Esophagus (tissue), 2 donors: ENCODE data around the gene DCLK2. TPM values are rescaled to one million over a fixed set of nuclear protein-coding genes. Genes with fewer than 3 reads are reported as not detected.

ENCODE experiments used
- H3K27ac ChIP-seq, 2 donors: one replicate each; pipeline ENCODE4 v1.5.1; 2013; ENCODE audit warnings: low read depth in 2 of 2, mild to moderate bottlenecking in 2 of 2, inconsistent platforms in 1 of 2, low read length in 1 of 2, moderate library complexity in 1 of 2
- H3K27me3 ChIP-seq, 2 donors: one replicate each; pipeline ENCODE4 v1.6.1; 2013; ENCODE audit warnings: low read length in 2 of 2, control low read depth in 1 of 2, mild to moderate bottlenecking in 1 of 2; ENCODE audit not compliant: insufficient read depth in 2 of 2, control insufficient read depth in 1 of 2
- H3K36me3 ChIP-seq, 2 donors: one replicate each; pipeline ENCODE4 v1.6.1; 2013; ENCODE audit warnings: low read length in 1 of 2; ENCODE audit not compliant: control insufficient read depth in 2 of 2, insufficient read depth in 2 of 2
- H3K4me1 ChIP-seq, 2 donors: one replicate each; pipeline ENCODE4 v1.6.1; 2013; ENCODE audit warnings: low read length in 1 of 2; ENCODE audit not compliant: control insufficient read depth in 2 of 2, insufficient read depth in 2 of 2
- H3K4me3 ChIP-seq, 2 donors: one replicate each; pipeline ENCODE4 v1.5.1; 2013; ENCODE audit warnings: low read length in 2 of 2, mild to moderate bottlenecking in 2 of 2, low read depth in 1 of 2, moderate library complexity in 1 of 2
- H3K9me3 ChIP-seq, 2 donors: one replicate each; pipeline ENCODE4 v1.6.1; 2013; ENCODE audit warnings: mild to moderate bottlenecking in 2 of 2, low read depth in 1 of 2, low read length in 1 of 2, moderate library complexity in 1 of 2; ENCODE audit not compliant: control insufficient read depth in 2 of 2, insufficient read depth in 1 of 2
- WGBS, 2 donors: extraction: QIAGEN DNeasy Blood & Tissue Kit; methylation state at CpG; one replicate each; pipeline ENCODE4 v1.1.7; 2013; 5-methylcytosine and 5-hydroxymethylcytosine counted together
- polyA plus RNA-seq, 2 donors: library from polyadenylated mRNA; stranded (reverse); fragments of 200-250 nt; gene quantifications; one replicate each; pipeline ENCODE4 v1.2.3, GENCODE V29; 2013
- donor health status: healthy with polysubstance abuse.
- donor health status: Bipolar disorder and iron deficiency.

Gene DCLK2
- polyA plus RNA-seq, 2 donors = 0.74 to 0.75 TPM

DNA sequence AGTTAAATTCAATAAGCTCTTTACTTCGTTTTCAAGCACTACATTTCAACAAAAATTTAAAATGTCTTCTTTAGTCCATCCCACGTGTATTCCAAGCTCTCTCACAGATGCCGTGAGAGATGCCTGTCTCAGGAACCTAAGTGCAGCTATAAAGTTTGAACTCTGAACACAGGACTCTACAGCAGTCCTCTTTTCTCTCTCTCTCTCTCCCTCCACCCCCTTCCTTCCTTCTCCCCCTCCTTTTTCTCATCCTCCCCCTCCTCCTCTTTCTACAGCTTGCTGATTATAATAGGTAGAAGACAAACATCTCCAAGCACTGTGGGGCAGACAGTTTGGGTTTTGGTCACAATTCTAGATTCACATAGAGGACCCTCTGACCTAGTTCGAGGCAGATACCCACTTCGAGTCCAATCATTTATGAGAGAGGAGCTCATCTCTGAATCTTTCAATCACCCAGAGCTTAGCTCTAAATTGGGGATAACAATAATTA lies 31.5 kb upstream of the DCLK2 start:
- H3K4me3 ChIP-seq = no peak overlapping the region
- no peaks in the 10 kb centered on the region for H3K4me1 ChIP-seq
- no peaks in the 10 kb centered on the region for H3K9me3 ChIP-seq
- no peak overlapping the region for H3K27ac ChIP-seq
- 57 to 70% methylated on average over 5 of the region's 5 CpGs for WGBS, 2 donors
- H3K36me3 ChIP-seq = no peaks in the 10 kb centered on the region
- H3K27me3 ChIP-seq = peaks cover 0 to under 1% of the 10 kb centered on the region in 2 donors

GRCh38 chr4:150047546-150047945 lies 30.7 kb upstream of the DCLK2 start:
- H3K4me1 ChIP-seq = no peaks in the 10 kb centered on the region
- no peaks in the 10 kb centered on the region for H3K36me3 ChIP-seq
- H3K9me3 ChIP-seq = no peaks in the 10 kb centered on the region
- H3K4me3 ChIP-seq = no peak overlapping the region
- no peaks in the 10 kb centered on the region for H3K27me3 ChIP-seq
- H3K27ac ChIP-seq = no peak overlapping the region

GRCh38 chr4:150049682-150050081 lies 28.6 kb upstream of the DCLK2 start:
- WGBS, 2 donors = 86% methylated on average over 4 of the region's 4 CpGs

GRCh38 chr4:150050566-150050965 lies 27.7 kb upstream of the DCLK2 start:
- Histone ChIP-seq H3K9me3 (no peaks in the 10 kb centered on the region), H3K4me3 (no peak overlapping the region), H3K27ac (no peak overlapping the region), H3K36me3 (no peaks in the 10 kb centered on the region), H3K27me3 (no peaks in the 10 kb centered on the region), H3K4me1 (no peaks in the 10 kb centered on the region)
- WGBS, 2 donors = 97 to 98% methylated on average over 4 of the region's 4 CpGs

More at GRCh38 chr4:150049682-150050081, 28.6 kb upstream of the DCLK2 start:
- no peaks in the 10 kb centered on the region for H3K27me3 ChIP-seq
- H3K9me3 ChIP-seq = no peaks in the 10 kb centered on the region
- H3K27ac ChIP-seq = no peak overlapping the region
- H3K4me1 ChIP-seq = no peaks in the 10 kb centered on the region
- H3K36me3 ChIP-seq = no peaks in the 10 kb centered on the region
- H3K4me3 ChIP-seq = no peak overlapping the region

- H3K9me3 ChIP-seq = no peaks in the 10 kb centered on the region
- no peaks in the 10 kb centered on the region for H3K4me1 ChIP-seq
- H3K4me3 ChIP-seq = no peak overlapping the region
- no peak overlapping the region for H3K27ac ChIP-seq
- 82 to 86% methylated on average over 3 of the region's 3 CpGs for WGBS, 2 donors
- H3K27me3 ChIP-seq = no peaks in the 10 kb centered on the region
- no peaks in the 10 kb centered on the region for H3K36me3 ChIP-seq
These were observed 27.1 kb upstream of the DCLK2 start for GRCh38 chr4:150051111-150051510.

DNA sequence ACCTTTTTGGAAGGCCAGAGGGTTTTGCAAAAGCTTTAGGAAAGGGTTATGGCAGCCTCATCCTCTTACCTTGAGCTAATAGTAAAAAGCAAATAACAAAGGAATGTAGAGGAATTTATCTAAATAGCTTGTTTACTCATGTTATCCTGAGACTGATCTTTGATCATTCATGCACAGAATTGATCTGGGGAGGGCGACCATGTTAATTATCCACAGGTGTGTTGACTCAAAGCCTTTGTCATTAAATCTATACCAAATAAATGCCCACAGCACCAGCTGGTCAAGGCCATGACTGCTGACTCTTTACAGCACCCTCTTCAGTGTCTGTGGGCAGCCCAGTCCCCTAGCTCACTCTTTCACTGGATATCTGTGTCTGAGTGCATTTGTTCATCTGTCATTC lies 22.8 kb upstream of the DCLK2 start:
- no peak overlapping the region for H3K4me3 ChIP-seq
- 60 to 66% methylated on average over 1 of the region's 1 CpG for WGBS, 2 donors
- H3K27ac ChIP-seq = no peak overlapping the region
- no peaks in the 10 kb centered on the region for H3K4me1 ChIP-seq
- no peaks in the 10 kb centered on the region for H3K27me3 ChIP-seq
- no peaks in the 10 kb centered on the region for H3K9me3 ChIP-seq
- no peaks in the 10 kb centered on the region for H3K36me3 ChIP-seq

DNA sequence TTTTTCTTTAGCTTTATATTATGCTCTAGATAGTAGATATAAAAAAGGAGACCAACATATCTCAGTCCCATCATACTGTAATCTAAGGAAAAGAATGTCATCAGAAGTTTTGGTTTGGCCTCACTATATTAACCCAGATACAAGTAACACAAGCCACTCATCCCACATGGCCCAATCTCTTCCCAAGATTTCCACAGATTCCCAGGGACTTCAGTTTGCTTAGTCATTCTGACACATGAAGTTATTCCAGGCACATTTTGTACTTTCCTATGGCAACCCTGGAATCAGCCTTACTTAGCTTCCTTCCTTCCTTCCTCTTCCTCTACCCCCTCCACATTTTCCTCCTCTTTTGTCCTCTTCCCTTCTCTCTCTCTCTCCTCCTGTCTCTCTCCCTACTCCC lies 21.7 kb upstream of the DCLK2 start:
- Histone ChIP-seq H3K4me3 (no peak overlapping the region), H3K36me3 (no peaks in the 10 kb centered on the region), H3K9me3 (no peaks in the 10 kb centered on the region), H3K27ac (no peak overlapping the region), H3K27me3 (no peaks in the 10 kb centered on the region), H3K4me1 (no peaks in the 10 kb centered on the region)

- H3K4me1 ChIP-seq = no peaks in the 10 kb centered on the region
- H3K27me3 ChIP-seq = peaks cover 0 to 2% of the 10 kb centered on the region in 2 donors
- H3K9me3 ChIP-seq = no peaks in the 10 kb centered on the region
- WGBS, 2 donors = 71 to 90% methylated on average over 1 of the region's 1 CpG
- no peak overlapping the region for H3K4me3 ChIP-seq
- H3K27ac ChIP-seq = no peak overlapping the region
- H3K36me3 ChIP-seq = no peaks in the 10 kb centered on the region
These were observed 17.0 kb upstream of the DCLK2 start for GRCh38 chr4:150061086-150061776.

- Histone ChIP-seq H3K9me3 (no peaks in the 10 kb centered on the region), H3K27me3 (peaks cover 0 to 2% of the 10 kb centered on the region in 2 donors), H3K4me3 (no peak overlapping the region), H3K4me1 (no peaks in the 10 kb centered on the region), H3K36me3 (no peaks in the 10 kb centered on the region), H3K27ac (no peak overlapping the region)
These were observed 15.1 kb upstream of the DCLK2 start for GRCh38 chr4:150063128-150063527.

GRCh38 chr4:150065740-150066139 lies 12.5 kb upstream of the DCLK2 start:
- Histone ChIP-seq H3K9me3 (no peaks in the 10 kb centered on the region), H3K4me3 (no peak overlapping the region), H3K4me1 (no peaks in the 10 kb centered on the region), H3K36me3 (no peaks in the 10 kb centered on the region), H3K27me3 (peaks cover 0 to 2% of the 10 kb centered on the region in 2 donors), H3K27ac (no peak overlapping the region)
- WGBS, 2 donors = 77 to 81% methylated on average over 6 of the region's 6 CpGs
